ENCODE data around the gene NFATC1.

Gene NFATC1

DNA sequence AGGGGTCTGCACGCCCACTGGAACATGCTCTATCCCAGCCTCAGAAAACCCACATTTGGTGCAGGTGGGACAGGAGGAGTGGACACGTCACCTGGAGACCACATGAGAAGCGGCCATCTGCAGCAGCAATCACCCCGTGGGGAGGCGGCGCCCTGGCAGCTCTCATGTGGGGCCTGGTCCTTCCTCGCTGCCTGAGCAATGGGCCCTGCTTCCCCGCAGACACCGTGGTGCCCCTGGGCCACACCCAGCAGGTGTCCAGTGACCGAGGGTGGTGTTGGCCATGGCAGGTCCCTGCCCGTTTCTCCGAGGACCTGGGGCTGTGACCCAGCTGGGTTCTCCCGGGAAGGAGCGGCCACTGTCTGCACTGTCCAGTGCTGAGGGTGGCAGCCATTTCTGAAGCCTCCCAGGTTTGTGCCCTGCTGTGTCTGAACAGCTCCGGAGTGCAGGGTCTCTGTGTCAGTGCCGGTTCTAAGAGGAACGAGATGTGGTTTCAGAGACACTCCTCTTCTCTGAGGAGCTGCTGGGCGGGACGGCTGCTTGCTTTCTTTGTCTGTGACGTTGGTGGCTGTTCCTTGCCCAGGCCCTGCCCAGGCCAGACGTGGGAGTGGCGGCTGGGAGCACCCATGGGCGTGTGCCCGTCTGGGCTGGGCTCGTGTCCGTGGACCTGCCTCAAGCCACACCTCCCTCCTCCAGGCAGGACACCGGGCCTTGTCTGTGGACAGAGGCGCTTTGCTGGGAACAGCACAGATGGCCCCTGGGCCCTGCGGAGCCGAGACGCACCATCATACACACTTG, 44.8 kb downstream of the NFATC1 start:
- no peak for DNase-seq (ENCODE audit: low read depth in 2 of 2)

- DNase-seq (ENCODE audit: low read depth in 2 of 2), result no peak
These were observed 45.7 kb downstream of the NFATC1 start for GRCh38 chr18:79441420-79441819.

GRCh38 chr18:79442508-79443221, 46.9 kb downstream of the NFATC1 start:
- DNase-seq (ENCODE audit: low read depth in 2 of 2), result no peak

GRCh38 chr18:79445221-79445620, 49.5 kb downstream of the NFATC1 start:
- no peak for DNase-seq (ENCODE audit: low read depth in 2 of 2)

GRCh38 chr18:79445696-79446561, 50.2 kb downstream of the NFATC1 start:
- DNase-seq (ENCODE audit: low read depth in 2 of 2), result no peak

DNA sequence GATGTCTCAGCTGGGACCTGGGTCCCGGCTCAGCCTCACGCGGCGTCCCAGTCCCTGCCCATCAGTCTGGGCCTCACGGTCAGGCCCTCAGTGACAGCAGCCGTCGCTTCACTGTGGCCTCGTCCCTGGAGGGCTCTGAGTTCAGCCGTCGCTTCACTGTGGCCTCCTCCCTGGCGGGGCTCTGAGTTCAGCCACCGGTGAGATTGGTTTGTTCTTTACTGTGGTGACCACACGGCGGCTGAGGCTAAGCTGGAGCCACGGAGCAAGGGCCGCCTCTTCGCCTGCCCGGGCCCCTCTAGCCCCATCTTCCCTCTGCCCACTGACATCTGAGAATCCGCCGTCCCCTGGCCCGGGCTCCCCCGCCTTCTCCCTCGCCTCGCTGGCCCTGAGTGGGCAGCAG, 51.2 kb downstream of the NFATC1 start:
- DNase-seq (ENCODE audit: low read depth in 2 of 2), result no peak

DNA sequence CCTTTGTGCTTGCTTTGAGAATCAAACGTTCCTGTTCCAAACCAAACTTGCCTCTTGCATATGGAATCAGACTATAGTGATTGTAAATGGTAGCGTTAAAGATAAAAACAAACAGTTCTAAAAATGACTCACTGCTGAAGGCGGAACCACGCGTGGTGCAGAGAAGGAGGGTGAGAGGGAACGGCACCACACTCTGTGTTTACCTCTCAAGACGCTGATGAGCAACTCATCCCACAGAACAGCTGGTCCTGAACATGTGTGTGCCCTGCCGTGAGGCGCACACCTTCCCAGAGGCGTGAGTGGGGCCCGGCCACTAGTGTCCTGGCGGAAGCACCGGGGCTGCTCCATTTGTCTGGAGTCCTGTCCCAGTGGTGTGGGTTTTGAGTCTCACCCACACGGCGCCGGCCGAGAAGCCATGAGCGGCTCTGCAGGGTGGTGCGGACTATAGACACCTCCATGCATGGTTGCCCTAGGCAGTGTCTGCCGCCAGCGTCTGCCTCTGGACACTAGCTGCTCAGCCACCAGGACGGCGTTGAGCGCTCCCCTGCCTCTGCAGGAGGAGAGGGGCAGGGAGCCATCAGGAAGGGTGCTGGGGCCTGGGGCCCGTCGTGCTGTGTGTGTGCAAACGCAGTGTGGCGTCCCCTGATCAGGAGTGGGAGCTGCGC, 52.1 kb downstream of the NFATC1 start:
- no peak for DNase-seq (ENCODE audit: low read depth in 2 of 2)

DNA sequence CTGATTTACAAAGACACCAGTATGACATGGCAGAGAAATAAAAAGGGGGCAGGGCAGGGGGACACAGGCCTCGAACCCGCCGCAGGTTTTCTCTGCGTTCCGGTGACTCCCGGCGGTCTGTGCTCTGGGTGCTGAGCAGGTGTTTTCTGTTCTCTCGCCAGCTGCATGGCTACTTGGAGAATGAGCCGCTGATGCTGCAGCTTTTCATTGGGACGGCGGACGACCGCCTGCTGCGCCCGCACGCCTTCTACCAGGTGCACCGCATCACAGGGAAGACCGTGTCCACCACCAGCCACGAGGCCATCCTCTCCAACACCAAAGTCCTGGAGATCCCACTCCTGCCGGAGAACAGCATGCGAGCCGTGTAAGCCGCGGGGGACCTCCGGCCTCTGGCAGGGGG, 52.9 kb downstream of the NFATC1 start:
- DNase-seq (ENCODE audit: low read depth in 2 of 2), result no peak

GRCh38 chr18:79449551-79450288, 54.0 kb downstream of the NFATC1 start:
- DNase-seq (ENCODE audit: low read depth in 2 of 2), result no peak

DNA sequence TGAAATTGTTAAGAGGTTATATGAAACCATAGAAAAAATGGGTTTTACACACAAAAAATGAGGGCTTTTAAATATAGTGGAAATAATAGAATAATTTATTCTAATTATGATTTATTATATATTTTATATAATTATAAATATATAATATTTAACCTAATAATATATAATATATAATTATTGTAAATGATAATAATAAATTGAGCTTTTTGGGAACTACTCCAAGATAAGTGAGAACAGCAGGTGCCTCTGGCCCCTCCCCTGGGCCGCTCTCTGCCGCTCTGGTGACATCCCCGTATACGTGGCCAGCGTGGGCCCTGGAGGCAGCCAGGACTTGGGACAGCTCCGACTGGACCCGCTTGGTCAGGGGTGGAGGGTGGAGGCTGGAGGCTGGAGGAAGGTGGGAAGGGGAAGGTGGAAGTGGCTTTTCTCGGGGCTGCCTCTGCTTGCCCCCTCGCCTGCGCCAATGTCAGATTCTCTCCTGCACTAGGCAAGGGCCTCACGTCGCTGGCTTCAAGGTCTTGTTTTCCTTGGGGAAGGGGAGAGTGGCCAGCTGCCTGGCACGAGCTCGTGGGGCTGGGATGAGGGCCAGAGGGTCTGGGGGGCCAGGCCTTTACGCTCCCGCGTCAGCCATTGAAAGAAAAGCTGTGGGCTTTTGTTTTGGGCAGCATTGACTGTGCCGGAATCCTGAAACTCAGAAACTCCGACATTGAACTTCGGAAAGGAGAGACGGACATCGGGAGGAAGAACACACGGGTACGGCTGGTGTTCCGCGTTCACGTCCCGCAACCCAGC, 54.8 kb downstream of the NFATC1 start:
- DNase-seq (ENCODE audit: low read depth in 2 of 2), result no peak

DNA sequence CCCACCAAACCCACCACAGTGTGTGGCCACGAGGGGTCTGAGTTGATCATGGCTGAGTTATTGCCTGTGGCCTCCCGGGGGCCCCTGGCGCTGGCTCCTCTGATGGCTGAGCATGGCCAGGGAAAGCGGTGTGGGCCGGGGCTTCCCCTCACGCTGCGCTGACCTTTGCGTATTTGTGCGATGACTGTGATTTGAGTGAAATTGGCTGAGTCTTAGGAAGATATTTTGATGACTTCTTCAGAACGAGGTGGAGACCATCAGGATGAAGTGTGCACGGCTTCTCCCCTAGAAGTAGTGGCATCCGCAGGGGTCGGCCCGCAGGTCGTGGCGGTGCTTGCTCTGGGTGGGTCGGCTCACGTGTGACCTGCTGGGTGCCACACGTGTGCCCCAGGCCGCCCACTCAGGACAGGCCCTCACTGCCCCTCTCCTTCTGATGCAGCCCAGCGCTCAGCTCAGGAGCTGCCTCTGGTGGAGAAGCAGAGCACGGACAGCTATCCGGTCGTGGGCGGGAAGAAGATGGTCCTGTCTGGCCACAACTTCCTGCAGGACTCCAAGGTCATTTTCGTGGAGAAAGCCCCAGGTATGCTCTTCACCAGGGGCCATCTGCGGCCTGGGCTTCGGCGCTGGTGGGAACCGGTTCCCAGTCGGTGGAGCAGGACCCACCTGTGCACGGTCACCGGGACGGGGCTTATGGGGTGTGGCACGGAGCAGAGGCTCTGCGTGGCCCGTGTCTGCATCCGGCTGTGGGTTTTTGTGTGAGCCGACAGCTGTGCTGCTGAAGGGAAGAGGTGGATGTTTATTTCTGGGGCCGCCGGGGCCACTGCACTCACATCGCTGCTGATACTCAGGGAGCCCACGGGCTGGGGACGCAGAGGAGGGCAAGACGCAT, 55.8 kb downstream of the NFATC1 start:
- DNase-seq (ENCODE audit: low read depth in 2 of 2), result no peak

GRCh38 chr18:79452190-79452990, 56.7 kb downstream of the NFATC1 start:
- no peak for DNase-seq (ENCODE audit: low read depth in 2 of 2)

DNA sequence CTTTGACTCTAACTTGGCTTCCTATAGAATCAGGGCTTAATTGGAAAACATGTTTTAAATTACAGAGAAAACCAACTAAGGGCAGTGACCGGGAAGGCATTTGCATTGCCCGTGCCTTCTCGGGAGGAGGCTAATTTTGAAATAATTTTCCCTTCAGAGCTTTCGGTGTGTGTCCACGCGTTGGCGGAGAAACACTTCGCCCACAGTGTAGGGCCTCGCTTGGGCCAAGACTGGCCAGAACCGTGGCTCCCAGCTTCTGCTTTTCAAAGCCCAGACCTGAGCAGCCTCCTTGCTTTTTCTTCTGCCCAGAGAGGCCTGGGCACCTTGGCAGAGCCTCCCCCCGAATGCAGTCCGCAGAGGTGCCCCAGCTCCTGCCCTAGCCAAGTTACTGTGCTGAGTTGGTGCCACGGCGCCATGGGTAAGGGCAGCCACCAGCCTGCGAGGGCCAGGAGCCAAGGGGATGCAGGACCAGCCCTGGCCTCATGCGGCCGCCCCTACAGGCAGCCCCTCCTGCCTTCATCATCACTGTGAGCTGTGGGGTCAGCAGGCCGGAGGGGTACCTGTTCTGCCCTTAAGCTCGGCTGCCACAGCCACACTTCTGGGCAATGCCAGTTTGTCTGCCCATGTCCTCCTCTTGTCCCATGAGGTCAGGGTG, 57.4 kb downstream of the NFATC1 start:
- DNase-seq (ENCODE audit: low read depth in 2 of 2), result no peak

DNA sequence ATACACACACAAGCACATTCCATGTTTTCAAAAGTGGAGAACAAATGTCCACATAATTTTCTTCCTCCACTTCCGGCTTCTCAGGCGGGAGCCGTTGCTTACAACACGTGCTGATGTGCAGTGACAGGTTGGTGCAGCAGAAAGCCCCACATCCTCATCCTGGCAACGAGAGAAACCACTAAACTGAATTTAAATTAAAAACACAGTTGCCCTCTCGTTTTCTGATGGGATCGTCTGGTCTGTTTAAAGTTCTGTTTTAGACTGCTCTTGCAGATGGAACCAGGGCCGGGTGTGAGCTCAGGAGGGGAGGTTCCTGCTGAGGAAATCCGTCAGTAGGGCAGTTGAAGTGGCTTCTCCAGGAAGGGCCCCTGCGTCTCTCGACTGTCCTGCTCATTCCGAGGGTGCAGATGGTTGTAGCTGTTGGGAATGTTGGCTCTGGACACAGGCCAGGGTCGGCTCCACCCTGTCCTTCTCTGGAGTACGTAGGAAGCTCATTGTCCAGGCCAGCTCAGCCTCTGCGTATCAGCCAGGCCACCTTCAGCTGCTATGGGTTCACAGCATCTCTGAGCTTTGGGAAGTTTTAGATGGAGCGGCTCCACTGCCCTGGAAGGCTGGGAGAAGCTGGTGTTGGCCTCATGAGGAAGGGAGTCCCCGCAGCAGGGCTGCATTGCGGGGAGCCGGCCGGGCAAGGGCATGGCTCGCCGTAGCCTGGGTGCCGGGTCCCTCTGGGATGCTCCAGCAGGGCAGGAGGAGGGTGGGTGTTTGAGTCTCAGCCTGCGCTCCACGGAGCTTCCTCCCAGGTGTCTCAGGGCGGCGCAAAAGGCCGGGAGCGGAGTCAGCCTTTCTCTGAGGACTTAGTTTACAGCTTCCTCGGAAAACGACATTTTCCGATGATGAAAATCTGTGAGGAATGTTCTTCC, 58.3 kb downstream of the NFATC1 start:
- no peak for DNase-seq (ENCODE audit: low read depth in 2 of 2)

DNA sequence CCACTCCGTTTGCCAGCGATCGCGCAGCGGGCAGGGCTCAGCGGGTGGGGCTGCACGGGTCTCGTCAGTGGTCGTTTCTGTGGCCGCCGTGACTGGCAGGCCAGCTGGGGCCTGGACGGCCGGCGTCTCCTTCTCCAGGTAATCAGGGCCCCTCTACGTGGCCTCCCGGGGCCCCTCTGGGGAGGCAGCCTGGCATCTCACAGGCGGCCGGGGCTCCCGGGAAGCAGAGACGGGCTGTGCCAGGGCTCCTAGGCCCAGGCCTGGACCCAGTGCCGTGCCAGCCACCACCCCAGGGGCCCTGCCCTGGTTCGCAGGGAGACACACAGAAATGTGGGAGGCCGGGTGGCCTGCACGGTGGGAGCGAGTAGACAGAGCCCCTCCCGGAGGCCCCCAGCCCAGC, 59.5 kb downstream of the NFATC1 start:
- no peak for DNase-seq (ENCODE audit: low read depth in 2 of 2)

DNA sequence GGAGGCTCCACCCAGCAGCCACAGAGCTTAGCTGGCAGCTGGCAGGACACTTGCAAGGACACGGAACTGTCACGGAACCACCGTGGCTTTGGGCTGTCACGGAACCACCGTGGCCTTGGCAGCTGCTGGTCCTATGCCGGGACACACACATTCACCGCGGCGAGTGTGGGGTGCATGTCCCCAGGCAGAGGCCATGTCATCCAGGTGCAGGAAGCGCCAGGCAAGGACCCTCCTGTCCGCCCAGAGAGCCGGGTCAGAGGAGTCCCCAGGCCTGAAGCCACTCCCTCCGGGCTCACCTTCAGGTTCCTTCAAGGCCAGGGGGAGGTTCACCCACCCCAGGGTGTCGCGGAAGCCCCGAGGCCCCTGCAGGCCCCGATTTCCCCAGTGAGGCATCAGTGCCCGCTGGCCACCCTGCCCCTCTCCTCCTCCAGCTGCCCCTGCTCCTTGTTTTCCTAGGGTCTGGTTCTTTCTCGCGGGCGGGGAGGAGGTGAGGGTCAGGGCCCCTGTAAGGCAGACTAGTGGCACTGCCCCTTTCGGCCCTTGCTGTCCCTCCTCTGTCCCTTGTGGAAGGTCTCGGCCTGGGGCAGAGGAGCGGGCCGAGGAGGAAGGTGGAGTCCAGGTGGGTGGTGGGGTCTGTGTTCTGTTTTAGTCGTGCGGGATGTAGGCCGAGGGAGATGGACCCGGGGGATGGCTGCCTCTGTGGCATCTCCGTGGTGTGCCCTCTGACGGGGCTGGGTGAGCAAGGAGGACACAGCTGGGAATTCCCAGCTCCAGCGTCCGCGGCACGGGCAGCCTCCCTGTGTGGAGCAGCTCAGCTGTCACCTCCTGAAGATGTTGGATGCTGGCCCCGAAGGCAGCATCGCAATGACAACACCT, 60.6 kb downstream of the NFATC1 start:
- DNase-seq (ENCODE audit: low read depth in 2 of 2), result no peak

Measured in stimulated activated CD4-positive, alpha-beta T cell treated with anti-CD3 and anti-CD28 coated beads, Interleukin-1b, Interleukin-23, amount 100 ng/mL, for 1 hour (primary cell).